Colonic mucosa (tissue), 4 donors: ENCODE data around the gene CRAMP1. TPM values are rescaled to one million over a fixed set of nuclear protein-coding genes. Genes with fewer than 3 reads are reported as not detected.

Experiments used
- DNase-seq: peaks from one replicate; pipeline ENCODE4 v3.0.0-alpha.2; 2020
- H3K27ac ChIP-seq: fragments of 200-600 bp; one replicate; pipeline ENCODE4 v1.8.0; 2021
- H3K27me3 ChIP-seq: fragments of 200-600 bp; one replicate; pipeline ENCODE4 v1.8.0; 2021
- H3K36me3 ChIP-seq: fragments of 200-600 bp; one replicate; pipeline ENCODE4 v1.8.0; 2021
- H3K4me1 ChIP-seq: fragments of 200-600 bp; one replicate; pipeline ENCODE4 v1.8.0; 2021; ENCODE audit warnings: mild to moderate bottlenecking
- H3K4me3 ChIP-seq: fragments of 200-600 bp; one replicate; pipeline ENCODE4 v1.8.0; 2021
- H3K9ac ChIP-seq, 2 donors: one replicate each; pipeline ENCODE4 v1.7.0; 2013; ENCODE audit warnings: control low read depth in 2 of 2, low read depth in 2 of 2, low read length in 2 of 2
- H3K9me3 ChIP-seq: fragments of 200-600 bp; one replicate; pipeline ENCODE4 v1.8.0; 2021
- intact Hi-C: fragments of 100-400 bp; cut with DNase I; formaldehyde crosslinking; loops from one replicate; pipeline ENCODE4 v1.14.1; 2022
- total RNA-seq, 2 donors: library from RNA; stranded (reverse); fragmentation: NEBNext Ultra II Directional in 1 of 2; extraction: Animal tissue kit (Norgen Biotek cat#: 25700) in 1 of 2; gene quantifications; one replicate each; pipeline ENCODE4 v1.2.1, GENCODE V29; 2021
- TF ChIP-seq, protein P1 (sequence below): fragments of 200-600 bp; IDR thresholded peaks from one replicate; pipeline ENCODE4 v1.8.0; 2022; ENCODE audit warnings: antibody characterized with exemption, mild to moderate bottlenecking
- donor health status: healthy.
- donor health status: DM: no; HTN: no; CAD: no.
- donor health status: DM: no; HTN: no; CAD: no.

CRAMP1 gene
- total RNA-seq, 2 donors from 2014 or later, result 13.6 to 17.1 TPM

DNA sequence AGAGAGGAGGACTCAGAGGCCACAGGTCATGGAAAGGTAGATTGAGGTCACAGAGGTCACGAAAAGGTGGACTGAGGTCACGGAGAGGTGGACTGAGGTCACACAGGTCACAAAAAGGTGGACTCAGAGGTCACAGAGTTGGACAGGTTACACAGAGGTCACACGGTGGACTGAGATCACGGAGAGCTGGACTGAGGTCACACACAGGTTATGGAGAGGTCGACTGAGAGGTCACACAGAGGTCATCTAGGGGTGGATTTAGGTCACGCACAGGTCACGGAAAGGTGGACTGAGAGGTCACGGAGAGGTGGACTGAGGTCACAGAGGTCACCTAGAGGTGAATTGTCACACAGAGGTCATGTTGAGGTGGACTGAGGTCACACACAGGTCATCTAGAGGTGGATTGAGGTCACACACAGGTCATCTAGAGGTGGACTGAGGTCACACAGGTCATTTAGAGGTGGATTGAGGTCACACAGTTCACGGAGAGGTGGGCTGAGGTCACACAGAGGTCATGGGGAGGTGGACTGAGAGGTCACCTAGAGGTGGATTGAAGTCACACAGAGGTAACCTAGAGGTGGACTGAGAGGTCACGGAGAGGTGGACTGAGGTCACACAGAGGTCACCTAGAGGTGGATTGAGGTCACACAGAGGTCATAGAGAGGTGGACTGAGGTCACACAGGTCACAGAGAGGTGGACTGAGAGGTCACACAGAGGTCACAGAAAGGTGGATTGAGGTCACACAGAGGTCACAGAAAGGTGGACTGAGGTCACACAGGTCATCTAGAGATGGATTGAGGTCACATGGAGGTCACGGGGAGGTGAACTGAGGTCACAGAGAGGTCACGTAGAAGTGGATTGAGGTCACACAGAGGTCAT is 39.2 kb downstream of the CRAMP1 start:
- Histone ChIP-seq H3K9me3 (no peaks in the 10 kb centered on the region), H3K4me1 (no peaks in the 10 kb centered on the region), H3K4me3 (no peak overlapping the region), H3K27me3 (no peaks in the 10 kb centered on the region), H3K36me3 (peaks cover 10% of the 10 kb centered on the region), H3K27ac (no peak overlapping the region), H3K9ac (no peak overlapping the region)
- intact Hi-C loops, result no loop called here
- TF ChIP-seq, protein P1, sequence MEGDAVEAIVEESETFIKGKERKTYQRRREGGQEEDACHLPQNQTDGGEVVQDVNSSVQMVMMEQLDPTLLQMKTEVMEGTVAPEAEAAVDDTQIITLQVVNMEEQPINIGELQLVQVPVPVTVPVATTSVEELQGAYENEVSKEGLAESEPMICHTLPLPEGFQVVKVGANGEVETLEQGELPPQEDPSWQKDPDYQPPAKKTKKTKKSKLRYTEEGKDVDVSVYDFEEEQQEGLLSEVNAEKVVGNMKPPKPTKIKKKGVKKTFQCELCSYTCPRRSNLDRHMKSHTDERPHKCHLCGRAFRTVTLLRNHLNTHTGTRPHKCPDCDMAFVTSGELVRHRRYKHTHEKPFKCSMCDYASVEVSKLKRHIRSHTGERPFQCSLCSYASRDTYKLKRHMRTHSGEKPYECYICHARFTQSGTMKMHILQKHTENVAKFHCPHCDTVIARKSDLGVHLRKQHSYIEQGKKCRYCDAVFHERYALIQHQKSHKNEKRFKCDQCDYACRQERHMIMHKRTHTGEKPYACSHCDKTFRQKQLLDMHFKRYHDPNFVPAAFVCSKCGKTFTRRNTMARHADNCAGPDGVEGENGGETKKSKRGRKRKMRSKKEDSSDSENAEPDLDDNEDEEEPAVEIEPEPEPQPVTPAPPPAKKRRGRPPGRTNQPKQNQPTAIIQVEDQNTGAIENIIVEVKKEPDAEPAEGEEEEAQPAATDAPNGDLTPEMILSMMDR, result no peak
- DNase-seq, result no peak

DNA sequence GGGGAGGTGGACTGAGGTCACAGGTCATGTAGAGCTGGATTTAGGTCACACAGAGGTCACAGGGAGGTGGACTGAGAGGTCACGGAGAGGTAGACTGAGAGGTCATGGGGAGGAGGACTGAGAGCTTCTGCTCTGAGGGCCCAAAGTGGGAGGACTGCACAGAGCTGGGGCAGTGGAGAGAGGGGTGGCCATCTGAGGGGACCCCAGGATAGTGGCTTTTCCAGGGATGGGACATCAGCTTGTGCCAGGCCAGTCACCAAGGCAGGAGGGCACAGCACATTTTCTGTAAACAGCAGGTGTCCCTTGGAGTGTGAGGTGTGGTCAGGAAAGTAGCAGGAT is 39.8 kb downstream of the CRAMP1 start:
- Histone ChIP-seq H3K4me3 (no peak overlapping the region), H3K27ac (no peak overlapping the region), H3K9me3 (no peaks in the 10 kb centered on the region), H3K4me1 (no peaks in the 10 kb centered on the region), H3K36me3 (peaks cover 10% of the 10 kb centered on the region), H3K27me3 (no peaks in the 10 kb centered on the region), H3K9ac (no peak overlapping the region)
- TF ChIP-seq, protein P1, result no peak
- DNase-seq, result no peak
- intact Hi-C loops, result no loop called here

DNA sequence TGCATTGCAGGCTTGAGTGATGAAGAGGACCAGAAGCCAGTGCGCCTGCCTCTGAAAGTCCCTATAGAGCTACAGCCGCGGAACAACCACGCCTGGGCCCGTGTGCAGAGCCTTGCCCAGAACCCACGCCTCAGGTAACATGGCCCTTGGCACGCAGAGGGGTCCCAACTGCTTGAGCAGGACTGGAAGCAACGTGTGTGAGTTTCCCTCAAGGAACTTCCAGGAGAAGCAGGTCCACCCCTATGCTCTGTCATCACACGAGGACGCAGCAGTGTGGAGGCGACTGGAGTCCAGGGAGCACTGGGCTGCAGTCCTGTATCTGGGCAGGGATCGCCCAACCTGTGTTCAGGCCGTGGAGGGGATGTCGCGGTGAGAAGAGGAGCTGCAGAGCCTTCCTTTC is 40.9 kb downstream of the CRAMP1 start:
- DNase-seq, result no peak
- Histone ChIP-seq H3K9ac (no peak overlapping the region), H3K9me3 (no peaks in the 10 kb centered on the region), H3K27ac (no peak overlapping the region), H3K4me1 (no peaks in the 10 kb centered on the region), H3K27me3 (no peaks in the 10 kb centered on the region), H3K4me3 (no peak overlapping the region), H3K36me3 (peaks cover 10% of the 10 kb centered on the region)
- TF ChIP-seq, protein P1, result no peak
- intact Hi-C loops, result no loop called here

DNA sequence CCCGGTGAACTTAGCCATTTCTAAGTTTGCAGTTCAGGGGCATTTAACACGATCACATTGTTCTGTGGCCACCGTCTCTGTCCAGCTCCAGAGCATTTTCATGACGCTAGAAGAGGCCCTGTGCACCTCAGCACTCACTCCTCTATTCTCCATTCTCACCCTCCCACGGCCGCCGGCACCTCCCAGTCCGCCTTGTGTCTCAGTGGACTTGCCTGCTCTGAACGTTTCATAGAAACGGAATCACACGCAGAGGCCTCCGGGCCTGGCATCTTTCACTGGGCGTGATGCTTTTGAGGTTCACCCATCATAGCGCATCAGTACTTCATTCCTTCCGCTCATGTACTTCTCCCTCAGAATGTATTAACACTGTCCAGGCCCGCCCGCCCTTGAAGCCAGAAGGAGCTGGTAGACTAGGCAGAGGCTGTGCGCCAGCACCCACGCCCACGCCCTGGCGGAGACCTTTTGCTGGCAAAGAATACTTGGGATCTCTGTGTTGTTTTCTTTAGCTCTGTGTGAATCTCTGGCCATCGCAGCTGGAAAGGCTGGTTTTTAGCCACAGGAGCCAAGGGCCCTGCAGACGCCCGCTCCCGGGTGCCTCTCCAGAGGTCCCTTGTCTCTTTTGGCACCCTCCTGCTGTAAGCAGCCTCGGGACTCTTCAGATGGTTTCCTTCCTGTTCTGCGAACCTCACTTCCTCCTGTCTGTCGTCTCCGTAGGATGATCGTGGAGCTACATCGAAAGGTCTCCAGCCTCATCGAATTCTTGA is 42.5 kb downstream of the CRAMP1 start:
- intact Hi-C loops, result no loop called here
- no peak for DNase-seq
- Histone ChIP-seq H3K9ac (no peak overlapping the region), H3K4me3 (no peak overlapping the region), H3K36me3 (peaks cover 10% of the 10 kb centered on the region), H3K27me3 (no peaks in the 10 kb centered on the region), H3K4me1 (no peaks in the 10 kb centered on the region), H3K27ac (no peak overlapping the region), H3K9me3 (no peaks in the 10 kb centered on the region)
- TF ChIP-seq, protein P1, result no peak

DNA sequence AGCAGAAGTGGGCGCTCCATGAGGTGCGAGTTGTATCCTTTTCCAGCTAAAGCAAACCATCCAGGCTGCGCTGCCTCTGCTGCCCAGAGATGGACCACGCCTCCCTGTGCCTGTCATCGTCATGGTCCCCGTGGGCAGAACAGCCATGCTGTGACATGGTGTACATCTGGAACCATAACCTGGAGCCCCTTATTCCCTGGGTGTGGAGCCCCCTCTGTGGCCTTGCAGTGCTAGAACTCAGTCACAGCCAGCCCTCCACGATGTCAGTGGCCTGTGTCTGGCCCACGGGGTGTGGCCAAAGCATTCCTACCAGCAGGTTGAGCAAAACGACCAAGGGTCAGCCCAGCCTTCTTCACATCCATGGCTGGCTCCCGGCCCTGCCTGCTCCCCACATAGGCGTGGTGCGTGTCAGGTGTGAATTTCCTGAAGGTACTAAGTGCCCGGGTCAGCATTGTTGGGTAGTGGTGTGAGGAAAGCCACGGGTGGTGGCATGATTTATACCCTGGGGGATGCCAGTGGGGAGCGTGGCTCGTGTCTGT is 43.2 kb downstream of the CRAMP1 start:
- TF ChIP-seq, protein P1, result no peak
- Histone ChIP-seq H3K27me3 (no peaks in the 10 kb centered on the region), H3K36me3 (peaks cover 10% of the 10 kb centered on the region), H3K9me3 (no peaks in the 10 kb centered on the region), H3K4me1 (no peaks in the 10 kb centered on the region), H3K9ac (no peak overlapping the region), H3K4me3 (no peak overlapping the region), H3K27ac (no peak overlapping the region)
- no peak for DNase-seq
- intact Hi-C loops, result no loop called here
